GM12872 (cell line): ENCODE data around the gene PSD2.

ENCODE experiments used
- CTCF ChIP-seq: IDR thresholded peaks from 3 replicates; pipeline ENCODE4 v1.5.1; 2011; ENCODE audit warnings: low read depth, mild to moderate bottlenecking, low read length, moderate library complexity; ENCODE audit not compliant: insufficient read depth

Gene PSD2

GRCh38 chr5:139820130-139820529 lies 24.5 kb downstream of the PSD2 start:
- no peak for TF ChIP-seq CTCF

GRCh38 chr5:139820606-139821005 lies 25.0 kb downstream of the PSD2 start:
- no peak for TF ChIP-seq CTCF

- TF ChIP-seq CTCF: no peak
These were observed 26.4 kb downstream of the PSD2 start for GRCh38 chr5:139821806-139822552.

GRCh38 chr5:139822553-139823425 lies 27.2 kb downstream of the PSD2 start:
- no peak for TF ChIP-seq CTCF

GRCh38 chr5:139823757-139824355 lies 28.2 kb downstream of the PSD2 start:
- TF ChIP-seq CTCF: no peak

GRCh38 chr5:139825690-139826089 lies 30.1 kb downstream of the PSD2 start:
- no peak for TF ChIP-seq CTCF

- no peak for TF ChIP-seq CTCF
These were observed 32.7 kb downstream of the PSD2 start for GRCh38 chr5:139828207-139828895.
